Mucosa of descending colon (tissue), 3 donors: Measurements from ENCODE around the gene C1D. TPM values are rescaled to one million over a fixed set of nuclear protein-coding genes. Genes with fewer than 3 reads are reported as not detected.
A peak's percentile ranks its signal among the peaks of the same experiment; 100 is the strongest.

Experiments
- ATAC-seq: fragments of 200-7000 bp; cut with Tn5 transposase; one replicate; pipeline ENCODE4 v1.9.1; 2020; ENCODE audit warnings: mild to moderate bottlenecking, moderate library complexity
- DNase-seq, 3 donors: peaks; one replicate each; pipeline ENCODE4 v3.0.0-alpha.2; 2020
- H3K36me3 ChIP-seq: fragments of 200-600 bp; one replicate; pipeline ENCODE4 v1.8.0; 2021; ENCODE audit warnings: low read depth, mild to moderate bottlenecking
- H3K4me1 ChIP-seq: fragments of 200-600 bp; one replicate; pipeline ENCODE4 v1.8.0; 2021; ENCODE audit warnings: low read depth, mild to moderate bottlenecking
- H3K4me3 ChIP-seq: fragments of 200-600 bp; one replicate; pipeline ENCODE4 v1.8.0; 2021; ENCODE audit warnings: mild to moderate bottlenecking
- H3K9me3 ChIP-seq: fragments of 200-600 bp; one replicate; pipeline ENCODE4 v1.8.0; 2021; ENCODE audit warnings: mild to moderate bottlenecking
- intact Hi-C, 2 donors: fragments of 100-400 bp; cut with DNase I in 1 of 2; cut with micrococcal nuclease in 1 of 2; formaldehyde crosslinking; loops; one replicate each; pipeline versions ENCODE4 v1.11.0 to v1.11.1; 2022; cut with DNase I, micrococcal nuclease
- long read RNA-seq, 2 donors: library from polyadenylated mRNA; unstranded; transcript quantifications; one replicate each; pipeline ENCODE4 v2.0.0, GENCODE V29; 2019 to 2021
- total RNA-seq, 3 donors: library from RNA; stranded (reverse); fragmentation: NEBNext Ultra II Directional in 2 of 3; extraction: Animal tissue kit (Norgen Biotek cat#: 25700) in 2 of 3; gene quantifications; one replicate each; pipeline versions ENCODE4 v1.2.1 to v1.2.4, GENCODE V29; 2021 to 2023
- TF ChIP-seq, protein P1 (sequence below): fragments of 200-600 bp; IDR thresholded peaks from one replicate; pipeline ENCODE4 v1.8.0; 2022; ENCODE audit warnings: antibody characterized with exemption, mild to moderate bottlenecking
- donor health status: DM: no; HTN: no; CAD: no; lungs with moderate emphysema.
- donor health status: DM: no; HTN: no; CAD: no.
- donor health status: DM: no; HTN: yes; CAD: no.

The C1D gene, protein sequence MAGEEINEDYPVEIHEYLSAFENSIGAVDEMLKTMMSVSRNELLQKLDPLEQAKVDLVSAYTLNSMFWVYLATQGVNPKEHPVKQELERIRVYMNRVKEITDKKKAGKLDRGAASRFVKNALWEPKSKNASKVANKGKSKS
- 10 to 100 TPM; 13.2 to 18.8 (median 14.1) TPM for total RNA-seq
- long read RNA-seq, donor 1, transcript C1D-201 (5 exons, 2,233 nt): minor isoform, 8 of 34 reads
- long read RNA-seq, donor 1, transcript C1D-204 (5 exons, 736 nt): major isoform, 14 of 34 reads
- long read RNA-seq, donor 1, partial matches to known transcripts: 1 of 34 reads
- long read RNA-seq, donor 1, other reads (novel, unspliced or antisense): 11 of 34 reads
- long read RNA-seq, donor 2, transcript C1D-201 (5 exons, 2,233 nt): minor isoform, 9 of 31 reads
- long read RNA-seq, donor 2, transcript C1D-204 (5 exons, 736 nt): major isoform, 18 of 31 reads
- long read RNA-seq, donor 2, partial matches to known transcripts: 1 of 31 reads
- long read RNA-seq, donor 2, other reads (novel, unspliced or antisense): 3 of 31 reads

DNA sequence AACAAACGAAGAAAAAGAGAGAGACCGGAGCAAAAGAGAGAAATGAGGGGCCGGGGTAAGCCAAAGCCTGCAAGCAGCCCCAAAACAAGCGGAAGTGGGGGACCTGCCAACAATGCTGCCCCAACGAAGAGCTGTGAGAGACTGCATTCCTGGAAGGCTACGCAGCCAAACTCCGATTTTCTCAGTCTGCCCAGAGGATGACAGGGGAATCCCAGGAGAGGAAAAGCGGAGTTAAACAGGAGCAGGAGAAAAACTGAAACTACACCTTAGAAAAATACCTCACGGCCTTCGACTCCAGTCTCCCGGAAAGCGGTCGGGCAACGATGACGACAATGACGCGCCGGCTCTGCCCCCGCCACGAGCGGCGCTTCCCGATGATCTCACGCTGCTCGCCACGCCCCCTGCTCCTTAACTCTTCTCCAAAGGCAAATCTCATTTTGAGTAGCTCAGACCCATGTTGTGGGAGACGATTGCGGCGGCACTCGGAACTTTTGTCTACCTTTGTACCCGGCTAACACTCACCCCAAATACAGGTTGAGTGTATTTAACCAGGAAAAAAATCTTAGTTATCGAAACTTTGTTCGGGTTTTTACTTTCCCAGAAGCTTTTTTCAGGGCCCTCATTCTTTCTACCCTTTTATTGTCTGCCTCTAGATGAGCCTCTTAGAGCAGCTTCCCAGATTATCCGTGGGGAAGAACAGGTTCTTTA, at the start of gene C1D:
TSS of gene C1D (minus strand) at position 325 of the 708 bp plus-strand sequence. CDS start 15,694 bp downstream, outside the sequence.
- H3K9me3 ChIP-seq: no peaks in the 10 kb centered on the region
- H3K4me1 ChIP-seq: peaks cover 10% of the 10 kb centered on the region
- TF ChIP-seq, protein P1, sequence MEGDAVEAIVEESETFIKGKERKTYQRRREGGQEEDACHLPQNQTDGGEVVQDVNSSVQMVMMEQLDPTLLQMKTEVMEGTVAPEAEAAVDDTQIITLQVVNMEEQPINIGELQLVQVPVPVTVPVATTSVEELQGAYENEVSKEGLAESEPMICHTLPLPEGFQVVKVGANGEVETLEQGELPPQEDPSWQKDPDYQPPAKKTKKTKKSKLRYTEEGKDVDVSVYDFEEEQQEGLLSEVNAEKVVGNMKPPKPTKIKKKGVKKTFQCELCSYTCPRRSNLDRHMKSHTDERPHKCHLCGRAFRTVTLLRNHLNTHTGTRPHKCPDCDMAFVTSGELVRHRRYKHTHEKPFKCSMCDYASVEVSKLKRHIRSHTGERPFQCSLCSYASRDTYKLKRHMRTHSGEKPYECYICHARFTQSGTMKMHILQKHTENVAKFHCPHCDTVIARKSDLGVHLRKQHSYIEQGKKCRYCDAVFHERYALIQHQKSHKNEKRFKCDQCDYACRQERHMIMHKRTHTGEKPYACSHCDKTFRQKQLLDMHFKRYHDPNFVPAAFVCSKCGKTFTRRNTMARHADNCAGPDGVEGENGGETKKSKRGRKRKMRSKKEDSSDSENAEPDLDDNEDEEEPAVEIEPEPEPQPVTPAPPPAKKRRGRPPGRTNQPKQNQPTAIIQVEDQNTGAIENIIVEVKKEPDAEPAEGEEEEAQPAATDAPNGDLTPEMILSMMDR: no peak
- peak; percentile 100 for ATAC-seq
- no peaks in the 10 kb centered on the region for H3K36me3 ChIP-seq
- peak within 1 kb of the TSS; percentile 77 for H3K4me3 ChIP-seq
- intact Hi-C loops: no loop called here
- peak; percentile 96 to 99 (median 97) for DNase-seq

DNA sequence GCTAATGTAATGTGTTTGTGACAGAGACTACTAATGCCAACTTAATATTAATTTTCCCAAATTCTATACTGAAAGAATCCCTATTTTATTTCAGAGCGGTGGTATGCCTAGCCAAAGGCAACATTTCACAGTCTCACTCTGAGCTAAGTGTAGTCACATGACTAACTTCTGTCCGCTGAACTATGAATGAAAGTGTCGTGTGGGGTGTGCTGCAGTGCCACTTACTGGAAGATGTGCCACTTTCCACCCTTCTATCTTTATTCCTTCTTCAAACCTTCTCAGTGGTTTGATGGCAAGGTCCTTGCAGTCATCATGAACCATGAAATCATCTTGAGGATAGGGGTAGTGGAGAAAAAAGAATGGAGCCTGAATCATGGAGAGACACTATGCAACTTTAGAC, 47.3 kb upstream of the C1D start:
- no peak overlapping the region for H3K4me3 ChIP-seq
- intact Hi-C loops: loop anchor here in 1 of 2 donors (10.0 kb wide), 1 partner anchor 175 kb away; no protein-coding TSS in a partner anchor
- no peak for DNase-seq
- no peaks in the 10 kb centered on the region for H3K9me3 ChIP-seq
- H3K4me1 ChIP-seq: no peaks in the 10 kb centered on the region
- TF ChIP-seq, protein P1: no peak
- ATAC-seq: no peak
- no peaks in the 10 kb centered on the region for H3K36me3 ChIP-seq

DNA sequence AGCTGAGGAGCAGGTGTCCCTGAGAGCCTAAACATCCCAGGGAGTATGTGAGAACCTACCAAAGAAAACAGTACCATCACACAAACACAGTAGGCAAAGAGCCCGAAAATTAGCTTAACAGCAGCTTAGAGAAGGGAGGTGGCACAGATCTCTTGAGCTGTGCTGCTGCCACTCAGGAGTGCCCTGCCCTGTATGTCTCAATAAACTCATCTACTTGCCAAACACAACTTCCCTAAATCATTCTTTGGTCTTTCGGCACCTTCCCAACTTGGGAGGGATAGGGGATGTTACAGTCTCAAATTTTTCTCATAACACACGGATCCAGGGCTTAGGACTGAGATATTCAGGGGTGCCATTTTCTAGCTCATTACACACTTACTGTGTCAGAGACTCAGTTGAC, 45.3 kb upstream of the C1D start:
- H3K4me3 ChIP-seq: no peak overlapping the region
- H3K4me1 ChIP-seq: no peaks in the 10 kb centered on the region
- H3K36me3 ChIP-seq: no peaks in the 10 kb centered on the region
- no peak for ATAC-seq
- no peaks in the 10 kb centered on the region for H3K9me3 ChIP-seq
- TF ChIP-seq, protein P1: no peak
- intact Hi-C loops: no loop called here
- DNase-seq: no peak

DNA sequence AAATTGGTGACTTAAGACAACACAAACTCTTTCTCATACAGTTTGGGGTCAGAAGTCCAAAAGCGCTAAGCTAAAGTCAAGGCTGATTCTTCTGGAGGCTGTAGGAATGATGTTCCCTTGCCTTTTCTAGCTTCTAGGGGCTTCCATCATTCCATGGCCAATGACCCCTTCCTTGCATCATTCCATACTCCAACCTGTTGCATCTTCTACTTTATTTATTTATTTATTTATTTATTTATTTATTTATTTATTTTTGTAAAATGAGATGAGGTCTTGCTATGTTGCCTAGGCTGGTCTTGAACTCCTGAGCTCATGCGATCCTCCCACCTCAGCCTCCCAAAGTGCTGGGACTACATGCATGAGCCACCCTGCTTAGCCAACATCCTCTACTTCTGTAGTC, 44.7 kb upstream of the C1D start:
- DNase-seq (no peak), ATAC-seq (no peak)
- TF ChIP-seq, protein P1: no peak
- H3K9me3 ChIP-seq: no peaks in the 10 kb centered on the region
- H3K4me1 ChIP-seq: no peaks in the 10 kb centered on the region
- intact Hi-C loops: no loop called here
- H3K36me3 ChIP-seq: no peaks in the 10 kb centered on the region
- no peak overlapping the region for H3K4me3 ChIP-seq

DNA sequence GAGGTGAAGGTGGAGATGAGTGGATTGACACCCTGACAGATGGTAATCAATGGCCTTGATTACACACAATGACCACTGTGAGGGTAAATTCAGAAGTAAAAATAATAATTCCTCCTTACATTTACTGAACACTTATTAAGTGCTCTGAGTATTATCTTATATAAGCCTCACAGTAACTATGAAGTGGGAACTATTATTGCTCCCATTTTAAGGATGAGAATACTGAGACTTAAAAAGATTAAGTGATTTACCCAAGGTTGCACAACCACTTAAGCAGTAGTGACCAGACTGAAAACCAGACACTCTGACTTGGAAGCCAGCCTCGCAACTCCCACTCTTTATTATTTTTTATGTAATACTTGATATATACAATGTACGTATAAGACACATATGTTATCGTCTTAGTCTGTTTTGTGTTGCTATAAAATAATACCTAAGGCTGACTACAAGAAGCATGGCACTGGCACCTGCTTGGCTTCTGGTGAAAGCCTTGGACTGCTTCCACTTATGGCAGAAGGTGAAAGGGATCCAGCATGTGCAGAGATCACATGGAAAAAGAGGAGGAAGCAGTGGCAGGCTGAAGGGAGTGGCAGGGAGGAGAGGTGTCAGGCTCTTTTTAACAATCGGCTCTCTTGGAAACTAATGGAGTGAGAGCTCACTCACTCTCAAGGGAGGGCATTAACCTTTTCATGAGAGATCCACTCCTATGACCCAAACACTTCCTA, 41.5 kb upstream of the C1D start:
- no peak for DNase-seq

More for the DNA sequence above, 41.5 kb upstream of the C1D start:
- no peak for ATAC-seq
- intact Hi-C loops: no loop called here
- Histone ChIP-seq H3K36me3 (no peaks in the 10 kb centered on the region), H3K4me3 (no peak overlapping the region), H3K9me3 (no peaks in the 10 kb centered on the region), H3K4me1 (no peaks in the 10 kb centered on the region)
- TF ChIP-seq, protein P1: no peak
